WERI-Rb-1 (cell line): Measurements from ENCODE around the gene RBM33.

Experiments used
- DNase-seq: peaks from one replicate; pipeline ENCODE4 v3.0.0-alpha.2; 2020
- H3K27ac ChIP-seq: fragments of 250-450 bp; sonication (Bioruptor Pico); 2 replicates; pipeline ENCODE4 v1.5.1; 2020; ENCODE audit warnings: mild to moderate bottlenecking, moderate library complexity
- H3K27me3 ChIP-seq: fragments of 250-450 bp; sonication (Bioruptor Pico); 2 replicates; pipeline ENCODE4 v1.5.1; 2021; ENCODE audit warnings: mild to moderate bottlenecking, low read depth, moderate library complexity; ENCODE audit not compliant: insufficient read depth, severe bottlenecking
- H3K36me3 ChIP-seq: fragments of 250-450 bp; sonication (Bioruptor Pico); 2 replicates; pipeline ENCODE4 v1.5.1; 2020; ENCODE audit warnings: mild to moderate bottlenecking, moderate library complexity
- H3K4me3 ChIP-seq: 2 replicates; pipeline ENCODE4 v1.5.1; 2011; ENCODE audit warnings: low read depth, mild to moderate bottlenecking, control low read depth, low read length
- H3K9me3 ChIP-seq: fragments of 250-450 bp; sonication (Bioruptor Pico); 2 replicates; pipeline ENCODE4 v1.5.1; 2021; ENCODE audit warnings: mild to moderate bottlenecking, moderate library complexity; ENCODE audit not compliant: severe bottlenecking
- CTCF ChIP-seq: IDR thresholded peaks from 2 replicates; pipeline ENCODE4 v1.5.1; 2011; ENCODE audit warnings: low read depth, mild to moderate bottlenecking, control low read depth, inconsistent platforms, low read length

RBM33 gene

GRCh38 chr7:155711081-155711480, 66.6 kb downstream of the RBM33 start:
- TF ChIP-seq CTCF = no peak
- Histone ChIP-seq H3K27me3 (no peaks in the 10 kb centered on the region), H3K9me3 (no peaks in the 10 kb centered on the region), H3K36me3 (peaks cover 88% of the 10 kb centered on the region), H3K27ac (no peak overlapping the region), H3K4me3 (no peak overlapping the region)
- DNase-seq = no peak

GRCh38 chr7:155713384-155713783, 68.9 kb downstream of the RBM33 start:
- peaks cover 76% of the 10 kb centered on the region for H3K36me3 ChIP-seq

GRCh38 chr7:155714702-155715101, 70.2 kb downstream of the RBM33 start:
- peaks cover 75% of the 10 kb centered on the region for H3K36me3 ChIP-seq
- DNase-seq = no peak
- H3K27ac ChIP-seq = no peak overlapping the region
- no peaks in the 10 kb centered on the region for H3K27me3 ChIP-seq
- TF ChIP-seq CTCF = no peak
- no peaks in the 10 kb centered on the region for H3K9me3 ChIP-seq
- H3K4me3 ChIP-seq = no peak overlapping the region

More at GRCh38 chr7:155713384-155713783, 68.9 kb downstream of the RBM33 start:
- DNase-seq = no peak
- no peak overlapping the region for H3K4me3 ChIP-seq
- no peak for TF ChIP-seq CTCF
- H3K27me3 ChIP-seq = no peaks in the 10 kb centered on the region
- H3K27ac ChIP-seq = no peak overlapping the region
- H3K9me3 ChIP-seq = no peaks in the 10 kb centered on the region

GRCh38 chr7:155715111-155715805, 70.8 kb downstream of the RBM33 start:
- TF ChIP-seq CTCF = no peak
- Histone ChIP-seq H3K9me3 (no peaks in the 10 kb centered on the region), H3K27me3 (no peaks in the 10 kb centered on the region), H3K27ac (no peak overlapping the region), H3K4me3 (no peak overlapping the region), H3K36me3 (peaks cover 74% of the 10 kb centered on the region)
- no peak for DNase-seq

GRCh38 chr7:155717010-155717744, 72.7 kb downstream of the RBM33 start:
- Histone ChIP-seq H3K36me3 (peaks cover 58% of the 10 kb centered on the region), H3K4me3 (no peak overlapping the region), H3K27me3 (no peaks in the 10 kb centered on the region), H3K27ac (no peak overlapping the region), H3K9me3 (no peaks in the 10 kb centered on the region)
- no peak for DNase-seq
- TF ChIP-seq CTCF = no peak
